ENCODE data around the gene ZBTB7A.

- no peak for TF ChIP-seq EZH2 (IDR thresholded peaks at IDR 0.05; ENCODE audit: insufficient read depth, poor library complexity, severe bottlenecking)
- no peak for TF ChIP-seq EZH2phosphoT487 (IDR thresholded peaks at IDR 0.05; ENCODE audit: insufficient read depth, low read depth)
Measured at GRCh38 chr19:4061683-4062418, 4.8 kb downstream of the ZBTB7A start.
